HG02938 (cell line): ENCODE results near the gene LEMD2.

Experiments used
- ATAC-seq: cut with Tn5 transposase; IDR thresholded peaks from one replicate; pipeline ENCODE4 v1.9.1; 2021; ENCODE audit warnings: mild to moderate bottlenecking, moderate library complexity; ENCODE audit not compliant: unreplicated experiment

LEMD2 gene

DNA sequence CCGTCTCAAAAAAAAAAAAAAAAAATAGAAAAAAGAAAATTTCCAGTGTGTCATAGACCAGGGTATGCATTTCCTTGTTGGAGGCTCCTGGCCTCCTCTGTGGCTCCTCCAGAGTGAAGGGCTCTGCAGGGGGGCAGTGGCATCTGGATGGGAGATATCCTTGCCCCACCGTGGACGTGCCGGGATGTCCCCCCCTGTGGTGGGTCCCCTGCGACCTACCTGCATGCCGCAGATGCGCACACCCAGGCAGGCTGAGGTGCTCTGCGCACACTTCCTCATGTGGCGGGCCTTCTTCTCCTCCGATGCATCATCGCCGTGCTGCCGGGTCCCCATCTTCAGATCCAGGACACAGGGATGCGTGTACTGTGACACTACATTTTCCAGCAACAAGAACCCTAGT, 63.7 kb downstream of the LEMD2 start:
- ATAC-seq: no peak

DNA sequence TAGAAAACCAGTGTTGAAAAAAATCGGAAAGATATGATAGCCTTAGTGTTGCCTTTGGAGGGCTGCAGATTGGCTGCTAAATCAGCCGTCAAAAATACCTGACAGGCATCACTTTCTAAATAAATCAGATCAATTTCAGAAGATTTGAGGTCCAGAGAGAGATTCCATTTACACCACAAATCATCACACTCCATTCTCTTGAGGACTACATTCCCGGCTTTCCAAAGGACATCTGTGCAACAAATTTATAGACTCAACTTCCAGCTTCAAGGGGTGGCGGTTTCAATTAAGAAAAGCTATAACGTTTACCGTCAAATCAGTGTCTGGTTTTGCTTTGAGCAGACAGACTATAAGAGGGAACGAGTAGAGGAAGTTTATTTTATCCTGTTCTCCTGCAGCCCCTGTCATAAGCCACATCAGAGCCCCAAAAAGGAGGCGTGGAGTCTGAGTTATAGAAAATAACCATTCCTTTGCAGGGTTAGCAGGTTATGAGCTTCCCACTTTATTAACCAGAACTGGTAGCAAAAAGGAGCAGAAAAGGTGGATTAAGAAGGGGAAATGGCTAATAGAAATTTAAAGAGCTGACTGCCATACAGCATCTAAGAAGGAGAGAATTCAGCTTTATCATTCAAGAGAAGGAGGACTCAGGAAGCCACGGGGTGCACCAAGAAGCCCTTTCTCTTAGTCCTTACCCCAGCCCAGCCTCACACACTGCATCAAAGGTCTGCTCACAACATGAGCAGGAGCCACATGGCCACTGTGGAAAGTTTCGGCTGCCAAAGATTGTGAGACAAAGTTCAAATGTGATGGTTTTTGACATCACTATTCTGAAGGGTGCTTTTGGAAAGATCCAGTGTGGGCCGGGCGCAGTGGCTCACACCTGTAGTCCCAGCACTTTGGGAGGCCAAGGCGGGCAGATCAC, 64.6 kb downstream of the LEMD2 start:
- no peak for ATAC-seq

DNA sequence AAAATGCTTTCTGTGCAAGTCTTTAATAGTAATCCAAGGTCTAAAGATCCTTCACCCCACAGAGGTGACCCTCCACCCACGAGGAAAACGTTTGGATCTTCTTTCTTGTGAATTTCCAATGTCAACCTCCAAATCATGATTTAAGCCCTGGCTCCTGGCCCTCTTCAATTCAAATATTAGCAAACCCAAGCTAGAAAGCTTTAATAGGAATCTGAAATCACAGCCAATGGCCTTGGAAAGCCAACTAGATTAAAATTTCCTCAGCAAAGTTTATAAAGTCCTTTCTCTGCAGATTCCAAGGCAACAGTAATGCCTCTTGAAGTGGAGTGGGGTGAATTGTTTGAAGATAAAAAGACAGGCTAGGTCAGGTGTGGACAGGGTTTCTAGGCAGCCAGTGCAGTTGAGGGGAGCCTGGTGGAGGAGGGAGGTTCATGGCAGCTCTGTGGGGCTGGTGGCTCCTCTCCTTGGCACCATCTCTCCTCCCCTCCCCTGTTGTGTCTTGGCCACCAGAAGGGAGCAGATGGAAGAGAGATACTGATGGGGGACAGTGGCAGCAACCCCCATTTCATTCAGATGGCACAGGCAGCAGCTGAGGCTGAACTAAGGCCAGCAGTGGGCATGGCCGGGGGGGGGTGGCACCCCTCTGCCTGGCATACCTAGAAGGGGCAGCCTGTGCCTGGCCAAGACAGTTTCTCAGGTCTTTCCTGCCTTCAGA, 65.4 kb downstream of the LEMD2 start:
- ATAC-seq: no peak

DNA sequence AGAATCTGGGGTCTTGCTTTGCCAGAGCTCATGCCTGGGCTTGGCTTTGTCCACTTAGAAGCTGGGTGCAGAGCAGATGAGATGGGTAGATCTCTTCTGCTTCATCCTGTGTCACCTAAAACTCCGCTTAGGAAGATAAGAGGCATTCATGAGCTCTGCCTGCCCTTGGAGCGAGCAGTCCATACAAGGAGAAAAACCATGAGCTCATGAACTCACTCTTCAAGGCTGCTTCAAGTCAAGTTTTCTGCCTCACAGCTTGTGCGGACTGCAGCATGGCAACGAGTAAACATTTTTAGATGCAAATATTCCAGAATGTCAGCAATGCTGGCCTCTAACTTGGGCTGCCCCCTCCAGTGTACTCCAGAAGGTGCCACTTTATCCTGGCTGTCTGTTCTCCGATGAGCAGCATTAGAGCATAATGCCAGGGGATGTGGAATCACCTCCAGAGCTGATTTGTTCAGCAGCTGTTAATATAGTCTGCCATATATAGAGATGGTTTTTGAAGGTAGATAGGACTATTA, 66.8 kb downstream of the LEMD2 start:
- no peak for ATAC-seq

DNA sequence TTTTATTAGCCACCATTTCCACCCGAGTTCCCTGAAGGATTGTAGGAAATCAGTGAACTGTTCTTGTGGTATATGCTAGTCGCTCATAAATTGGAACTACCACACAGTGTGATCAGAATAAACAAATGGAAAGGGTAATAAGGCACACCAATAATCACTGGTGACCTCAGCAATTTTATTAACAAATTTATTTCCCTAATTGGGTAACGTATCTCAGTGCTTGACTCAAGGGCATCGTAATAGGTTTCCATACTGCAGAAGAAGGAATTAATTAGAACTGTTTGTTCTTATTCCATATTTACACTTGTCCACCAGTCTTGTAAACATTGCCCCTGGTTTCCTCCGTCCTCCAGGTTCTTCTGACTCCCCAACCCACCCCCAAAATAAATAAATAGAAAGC, 67.4 kb downstream of the LEMD2 start:
- no peak for ATAC-seq
